Limb (tissue), 2 donors: ENCODE data around the gene TLDC2.
"Not testable (repeated sequence)": the region's sequence is repeated elsewhere in the genome, so short reads cannot be mapped to it uniquely, and the experiment has no call there.

Experiments used
- DNase-seq, 2 donors: peaks; one replicate each; pipeline ENCODE4 v3.0.0-alpha.2; 2016; ENCODE audit errors: extremely low spot score in 2 of 2

The TLDC2 gene

DNA sequence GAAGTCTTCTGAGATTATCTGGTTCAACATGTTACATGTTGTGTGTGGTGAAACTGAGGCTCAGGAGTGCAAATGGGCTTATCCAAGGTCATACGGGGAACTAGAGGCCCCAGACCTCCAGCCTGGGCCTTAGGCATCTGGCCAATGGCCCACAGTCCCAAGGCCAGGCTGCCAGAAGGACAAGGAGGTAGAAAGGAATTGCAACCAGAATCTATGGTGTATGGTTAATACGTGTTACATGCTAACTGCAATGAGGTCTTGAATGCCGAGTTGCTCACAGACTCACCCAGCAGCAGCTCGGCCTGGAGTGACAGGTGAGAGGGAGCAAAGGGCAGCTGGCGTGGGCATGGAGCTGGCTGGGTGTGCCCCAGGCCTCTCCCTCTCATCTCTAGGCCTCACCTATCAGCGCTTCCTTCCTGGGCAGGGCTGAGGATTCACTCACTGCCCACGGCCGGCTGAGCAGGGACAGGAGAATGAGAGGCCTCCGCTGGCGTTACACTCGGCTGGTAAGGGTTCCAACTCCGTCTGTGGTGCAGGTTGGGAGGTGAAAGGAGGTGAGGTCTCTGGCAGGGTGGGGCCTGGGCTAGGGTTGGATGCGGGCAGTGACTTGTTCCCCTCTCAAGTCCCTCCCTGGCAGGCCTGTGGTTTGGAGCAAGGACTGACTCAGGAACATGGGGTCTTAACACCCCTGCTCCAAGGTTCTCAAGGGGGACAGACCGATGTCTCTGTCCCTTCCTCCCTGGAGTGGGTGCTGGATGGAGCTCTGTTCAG lies at the start of gene TLDC2:
TLDC2 (plus strand) TSS at position 437 of the 771 bp plus-strand sequence; CDS start at position 474, 37 bp downstream.
- no peak for DNase-seq

- DNase-seq = no peak
Measured at GRCh38 chr20:36826554-36827244, 49.2 kb upstream of the TLDC2 start.

- no peak for DNase-seq
Measured at GRCh38 chr20:36827541-36828279, 48.2 kb upstream of the TLDC2 start.

DNA sequence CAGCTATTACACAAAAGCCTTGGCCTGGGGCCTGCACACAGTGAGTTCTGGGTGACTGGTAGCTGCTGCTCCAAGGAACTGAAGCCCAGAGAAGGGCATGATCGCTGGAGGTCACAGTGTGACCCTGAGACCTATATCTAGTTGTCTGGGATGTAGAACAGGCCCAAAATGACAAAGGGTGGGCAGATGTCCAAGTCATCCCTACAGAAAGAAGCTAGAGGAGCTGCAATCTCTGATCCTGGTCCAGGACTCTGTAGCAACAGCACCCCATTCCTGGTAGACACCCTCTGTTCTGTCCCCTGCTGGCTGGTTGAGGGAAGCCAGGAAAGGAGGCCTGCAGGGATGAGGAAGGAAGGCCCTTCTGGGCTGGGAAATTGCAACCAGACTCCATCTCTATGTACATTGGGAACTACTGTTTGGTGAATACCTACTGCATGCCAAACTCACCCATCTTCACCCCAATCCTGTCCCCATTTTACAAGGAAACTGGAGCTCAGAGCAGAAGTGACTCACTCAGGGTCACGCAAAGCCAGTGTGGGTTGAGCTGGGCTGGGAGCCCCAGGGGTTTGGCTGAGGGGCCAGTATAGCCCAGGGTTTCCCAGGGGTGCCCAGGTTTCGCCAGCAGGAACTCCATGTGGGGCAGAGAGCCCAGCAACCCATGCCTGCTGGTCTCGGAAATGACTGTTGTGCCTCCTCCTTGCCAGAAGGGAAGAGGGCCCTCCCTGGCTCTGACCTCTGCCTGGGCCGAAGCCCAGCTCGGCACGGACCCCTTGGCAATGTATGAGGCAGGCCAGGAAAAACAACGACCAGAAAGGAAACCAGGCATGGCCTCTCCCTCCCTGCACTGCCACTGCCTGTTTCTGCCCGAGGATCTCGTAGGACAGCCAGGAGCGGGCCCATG lies 44.9 kb upstream of the TLDC2 start:
- DNase-seq = no peak

DNA sequence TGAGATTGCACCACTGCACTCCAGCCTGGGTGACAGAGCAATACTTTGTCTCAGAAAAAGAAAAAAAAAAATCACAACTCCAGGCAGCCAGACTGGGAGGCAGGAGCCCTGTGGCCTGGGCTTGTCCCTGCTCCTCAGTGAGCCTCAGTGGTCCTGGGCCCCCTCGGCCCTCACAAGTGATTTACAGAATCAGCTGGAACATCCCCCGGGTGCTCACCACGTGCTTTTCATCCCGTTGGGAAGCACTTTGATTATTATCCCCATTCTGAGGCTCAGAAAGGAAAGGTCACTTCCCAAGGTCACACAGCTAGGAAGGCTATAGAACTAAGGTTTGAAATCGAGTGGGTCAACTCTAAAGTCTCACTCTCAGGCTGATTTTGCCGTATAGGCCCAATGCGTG lies 43.1 kb upstream of the TLDC2 start:
- no peak for DNase-seq

GRCh38 chr20:36833275-36834020 lies 42.5 kb upstream of the TLDC2 start:
- DNase-seq = no peak

- no peak for DNase-seq
Measured at GRCh38 chr20:36835025-36835424, 40.9 kb upstream of the TLDC2 start.

GRCh38 chr20:36835453-36836198 lies 40.3 kb upstream of the TLDC2 start:
- DNase-seq = peak; percentile 93 to 94

- no peak for DNase-seq
Measured at GRCh38 chr20:36836591-36837269, 39.2 kb upstream of the TLDC2 start.

GRCh38 chr20:36838376-36838775 lies 37.6 kb upstream of the TLDC2 start:
- DNase-seq = not testable (repeated sequence)

- DNase-seq = no peak
Measured at GRCh38 chr20:36839150-36839549, 36.8 kb upstream of the TLDC2 start.

- DNase-seq = not testable (repeated sequence)
Measured at GRCh38 chr20:36841030-36841429, 34.9 kb upstream of the TLDC2 start.

DNA sequence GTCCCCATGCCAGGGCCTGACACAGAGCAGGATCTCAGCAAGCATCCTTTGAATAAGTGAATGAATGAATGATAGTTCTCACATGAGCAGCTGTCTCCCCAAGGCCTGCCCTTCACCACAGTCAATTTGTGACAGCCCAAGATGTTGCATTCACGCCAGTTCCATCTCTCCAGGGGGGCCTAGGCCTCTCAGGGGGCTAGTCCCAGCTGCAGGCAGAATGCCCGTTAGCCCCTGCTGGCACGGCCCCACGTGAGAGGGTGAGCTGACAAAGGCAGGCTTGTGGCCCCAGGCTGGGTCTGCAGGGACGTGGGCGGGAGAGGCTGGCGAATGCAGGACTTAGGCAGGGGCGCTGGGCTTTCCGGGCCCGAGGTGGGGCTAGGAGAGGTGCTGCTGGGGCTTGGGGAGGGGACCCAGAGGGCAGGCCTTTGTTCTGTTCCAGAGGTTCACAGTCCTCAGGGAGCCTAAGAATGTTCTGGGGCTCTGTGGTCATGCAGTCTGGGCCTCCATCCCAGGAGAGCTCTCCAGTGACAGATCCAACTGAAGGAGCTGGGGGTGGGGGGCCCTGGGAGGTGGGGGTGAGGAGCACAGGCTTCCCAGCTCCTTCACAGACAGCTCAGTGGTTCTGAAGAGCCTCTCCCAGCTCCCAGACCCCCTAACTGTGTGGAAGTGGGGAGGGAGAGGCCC lies 30.5 kb upstream of the TLDC2 start:
- no peak for DNase-seq

DNA sequence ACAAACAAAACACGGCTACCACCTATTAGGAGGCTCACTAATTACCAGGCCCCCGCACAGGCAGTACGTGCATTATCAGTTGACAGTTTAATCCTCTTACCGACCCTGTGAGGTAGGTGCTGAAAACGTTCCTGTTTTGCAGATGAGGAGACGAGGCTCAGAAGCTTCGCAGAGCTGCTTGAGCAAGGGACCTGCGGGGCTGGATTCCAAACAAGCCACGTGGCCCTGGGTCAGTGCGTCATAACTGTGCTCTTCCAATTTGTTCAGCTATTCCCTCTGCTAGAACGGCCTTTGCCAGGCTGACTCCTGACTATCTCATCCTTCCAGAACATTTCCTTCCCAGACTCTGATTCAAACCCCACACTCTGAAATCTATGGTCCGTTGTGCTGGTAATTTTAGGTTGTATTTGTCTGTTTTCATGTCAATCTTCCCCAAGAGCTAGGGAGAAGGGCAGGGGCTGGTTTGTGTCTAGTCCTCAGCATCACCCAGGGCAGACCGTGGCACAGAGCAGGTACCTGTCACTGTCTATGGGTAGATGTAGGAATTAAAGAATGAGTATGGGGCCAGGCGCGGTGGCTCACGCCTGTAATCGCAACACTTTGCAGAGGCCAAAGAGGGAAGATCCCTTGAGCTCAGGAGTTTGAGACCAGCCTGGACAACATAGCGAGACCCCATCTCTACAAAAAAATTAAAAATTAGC lies 28.8 kb upstream of the TLDC2 start:
- DNase-seq = no peak

DNA sequence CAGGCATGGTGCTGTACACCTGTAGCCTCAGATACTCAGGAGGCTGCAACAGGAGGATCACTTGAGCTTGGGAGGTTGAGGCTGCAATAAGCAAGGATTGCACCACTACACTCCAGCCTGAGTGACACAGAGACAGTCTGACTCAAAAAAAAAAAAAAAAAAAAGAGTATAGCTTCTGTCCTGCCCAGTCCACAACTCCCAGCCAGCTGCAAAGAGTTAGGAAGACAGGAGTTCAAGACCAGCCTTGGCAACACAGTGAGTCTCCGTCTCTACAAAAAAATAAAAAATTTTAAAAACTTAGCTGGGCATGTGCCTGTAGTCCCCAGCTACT lies 28.3 kb upstream of the TLDC2 start:
- no peak for DNase-seq

DNA sequence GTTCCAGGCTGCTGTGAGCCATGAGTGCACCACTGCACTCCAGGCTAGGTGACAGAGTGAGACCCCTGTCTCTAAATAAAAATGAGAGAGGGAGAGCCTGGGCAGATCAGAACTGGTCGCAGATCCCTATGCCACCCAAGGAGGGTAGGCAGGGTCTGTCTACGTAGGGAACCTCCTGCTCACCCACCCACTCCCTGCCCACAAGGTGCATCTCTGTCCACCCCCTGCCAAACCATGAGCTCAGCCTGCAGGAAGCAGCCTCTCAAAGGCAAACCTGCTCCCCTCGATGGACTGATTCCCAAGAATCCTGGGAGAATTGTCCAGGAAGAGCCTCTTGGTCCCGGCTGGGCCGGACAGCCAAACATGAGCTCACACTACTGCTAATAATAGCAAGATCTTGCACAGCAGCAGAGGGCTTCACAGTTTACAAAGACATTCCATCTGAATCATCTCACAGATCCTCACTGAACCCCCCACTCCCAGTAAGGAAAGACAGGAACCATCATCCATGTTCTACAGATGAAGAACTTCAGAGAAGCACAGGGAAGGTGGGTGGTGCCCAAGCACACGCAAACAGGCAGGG lies 27.8 kb upstream of the TLDC2 start:
- no peak for DNase-seq

- no peak for DNase-seq
Measured at GRCh38 chr20:36848677-36849076, 27.3 kb upstream of the TLDC2 start.
